ENCODE measurements around the gene ALKBH6.

ALKBH6 gene

GRCh38 chr19:35993923-35994598 lies 20.0 kb downstream of the ALKBH6 start:
- H3K27ac ChIP-seq: peak overlapping the region; percentile 78
- TF ChIP-seq CTCF (conservative IDR thresholded peaks at IDR 0.05; ENCODE audit: low read depth): no peak
- no peak for DNase-seq (ENCODE audit: low spot score)
- POLR2A ChIA-PET (ENCODE audit: low non-redundant PET): interaction anchor here (0.6 kb wide), 2 partner anchors 20 to 186 kb away, joined by 3 to 7 read pairs; partner anchors contain the start of gene ALKBH6
- CTCF ChIA-PET: no interaction called here

- CTCF ChIA-PET: no interaction called here
- peak overlapping the region; percentile 78 for H3K27ac ChIP-seq
- DNase-seq (ENCODE audit: low spot score): no peak
- POLR2A ChIA-PET (ENCODE audit: low non-redundant PET): interaction anchor here (0.6 kb wide), 1 partner anchor 187 kb away, joined by 7 read pairs; no protein-coding TSS in a partner anchor
- TF ChIP-seq CTCF (conservative IDR thresholded peaks at IDR 0.05; ENCODE audit: low read depth): no peak
Measured at GRCh38 chr19:35992907-35993765, 20.9 kb downstream of the ALKBH6 start.

- CTCF ChIA-PET: no interaction called here
Measured at GRCh38 chr19:35991731-35992450, 22.1 kb downstream of the ALKBH6 start.

GRCh38 chr19:35990771-35991730 lies 23.0 kb downstream of the ALKBH6 start:
- H3K27ac ChIP-seq: no peak overlapping the region
- DNase-seq (ENCODE audit: low spot score): no peak
- ChIA-PET POLR2A (ENCODE audit: low non-redundant PET) (interaction anchor here (0.5 kb wide), 1 partner anchor 9 kb away, joined by 7 read pairs; no protein-coding TSS in a partner anchor), CTCF (no interaction called here)
- TF ChIP-seq CTCF (conservative IDR thresholded peaks at IDR 0.05; ENCODE audit: low read depth): no peak

More at GRCh38 chr19:35991731-35992450, 22.1 kb downstream of the ALKBH6 start:
- no peak for DNase-seq (ENCODE audit: low spot score)
- POLR2A ChIA-PET (ENCODE audit: low non-redundant PET): interaction anchor here (0.7 kb wide), 1 partner anchor 62 kb away, joined by 5 read pairs; no protein-coding TSS in a partner anchor
- TF ChIP-seq CTCF (conservative IDR thresholded peaks at IDR 0.05; ENCODE audit: low read depth): no peak
- H3K27ac ChIP-seq: no peak overlapping the region

- ChIA-PET CTCF (no interaction called here), POLR2A (ENCODE audit: low non-redundant PET) (interaction anchor here (0.5 kb wide), 1 partner anchor 8 kb away, joined by 7 read pairs; no protein-coding TSS in a partner anchor)
- DNase-seq (ENCODE audit: low spot score): no peak
- no peak for TF ChIP-seq CTCF (conservative IDR thresholded peaks at IDR 0.05; ENCODE audit: low read depth)
- no peak overlapping the region for H3K27ac ChIP-seq
Measured at GRCh38 chr19:35990156-35990555, 23.9 kb downstream of the ALKBH6 start.

Measured in RWPE1 (cell line).